SK-N-SH (cell line): ENCODE measurements around the gene PTPRD. TPM values are rescaled to one million over a fixed set of nuclear protein-coding genes. Genes with fewer than 3 reads are reported as not detected.

Source experiments
- CTCF ChIA-PET: fragments of 300-600, 350-600 bp; formaldehyde crosslinking; extraction: SDS; loops from one replicate; lab custom pipeline; 2021; lab: Yijun Ruan, JAX
- POLR2A ChIA-PET: fragments of 350-600 bp; sonication (Branson Sonifier 250); formaldehyde crosslinking; extraction: SDS; loops from one replicate; lab custom pipeline; 2020; ENCODE audit warnings: antibody characterized with exemption, inconsistent platforms; lab: Yijun Ruan, JAX
- DNase-seq: peaks from one replicate; pipeline ENCODE4 v3.0.0; 2012
- H2AFZ ChIP-seq: fragments of 200-600 bp; sonication (generic); 2 replicates; pipeline ENCODE4 v1.8.1; 2016; ENCODE audit warnings: antibody characterized with exemption, mild to moderate bottlenecking, low read depth
- H3F3A ChIP-seq: fragments of 200-600 bp; sonication (generic); replicated peaks from 2 replicates; pipeline ENCODE3; 2016; ENCODE audit warnings: antibody characterized with exemption, mild to moderate bottlenecking; ENCODE audit not compliant: insufficient read depth
- H3K27ac ChIP-seq, 2 experiments: fragments of 200-500 bp in 1 of 2; fragments of 200-600 bp in 1 of 2; sonication (Bioruptor generic) in 1 of 2; sonication (generic), shearing (Covaris generic) in 1 of 2; 2 replicates each; pipeline versions ENCODE4 v1.5.1 to v1.6.1; 2014 to 2016; ENCODE audit warnings: low read depth in 2 of 2, inconsistent platforms in 1 of 2, low read length in 1 of 2, mild to moderate bottlenecking in 1 of 2, mixed read lengths in 1 of 2
- H3K27me3 ChIP-seq: fragments of 200-600 bp; sonication (generic), shearing (Covaris generic); 2 replicates; pipeline ENCODE4 v1.6.1; 2016; ENCODE audit warnings: mixed run types; ENCODE audit not compliant: insufficient read depth
- H3K36me3 ChIP-seq, 2 experiments: fragments of 200-500 bp in 1 of 2; fragments of 200-600 bp in 1 of 2; sonication (Bioruptor generic) in 1 of 2; sonication (generic) in 1 of 2; replicated peaks in 1 of 2; 2 replicates each; pipeline versions ENCODE3 to v1.5.1; 2014 to 2016; ENCODE audit warnings: low read length in 1 of 2, mild to moderate bottlenecking in 1 of 2; ENCODE audit not compliant: insufficient read depth in 2 of 2, control insufficient read depth in 1 of 2
- H3K4me1 ChIP-seq, 2 experiments: fragments of 200-500 bp in 1 of 2; fragments of 200-600 bp in 1 of 2; sonication (Bioruptor generic) in 1 of 2; sonication (generic), shearing (Covaris generic) in 1 of 2; 2 replicates each; pipeline versions ENCODE4 v1.5.1 to v1.6.1; 2014 to 2016; ENCODE audit warnings: low read depth in 1 of 2, low read length in 1 of 2, mixed run types in 1 of 2; ENCODE audit not compliant: insufficient read depth in 2 of 2, control insufficient read depth in 1 of 2
- H3K4me2 ChIP-seq: fragments of 200-600 bp; sonication (generic), shearing (Covaris generic); 2 replicates; pipeline ENCODE4 v1.6.1; 2017; ENCODE audit warnings: mixed run types
- H3K4me3 ChIP-seq, 2 experiments: fragments of 200-500 bp in 1 of 2; fragments of 200-600 bp in 1 of 2; sonication (Bioruptor generic) in 1 of 2; sonication (generic), shearing (Covaris generic) in 1 of 2; 2 replicates each; pipeline versions ENCODE4 v1.5.1 to v1.8.1; 2014 to 2016; ENCODE audit warnings: low read depth in 2 of 2, inconsistent platforms in 1 of 2, low read length in 1 of 2, mild to moderate bottlenecking in 1 of 2, mixed read lengths in 1 of 2, moderate library complexity in 1 of 2
- H3K79me2 ChIP-seq: fragments of 200-600 bp; sonication (generic); 2 replicates; pipeline ENCODE4 v1.8.1; 2017; ENCODE audit warnings: mild to moderate bottlenecking; ENCODE audit not compliant: insufficient read depth
- H3K9ac ChIP-seq: fragments of 200-600 bp; sonication (generic); 2 replicates; pipeline ENCODE4 v1.6.1; 2017; ENCODE audit warnings: mixed run types
- H3K9me2 ChIP-seq: fragments of 200-600 bp; sonication (generic); 2 replicates; pipeline ENCODE4 v1.6.1; 2017; ENCODE audit warnings: mixed run types
- H3K9me3 ChIP-seq: fragments of 200-600 bp; sonication (generic); 2 replicates; pipeline ENCODE4 v1.6.1; 2017; ENCODE audit warnings: mixed run types, mild to moderate bottlenecking, moderate library complexity
- H4K20me1 ChIP-seq: fragments of 200-600 bp; sonication (generic); 2 replicates; pipeline ENCODE4 v1.6.1; 2017; ENCODE audit warnings: mild to moderate bottlenecking, mixed run types; ENCODE audit not compliant: insufficient read depth
- EZH2phosphoT487 ChIP-seq: fragments of 200-600 bp; sonication (generic); IDR thresholded peaks from 2 replicates; pipeline ENCODE4 v1.6.1; 2017; ENCODE audit warnings: low read depth, mixed run types, mild to moderate bottlenecking, antibody characterized with exemption, moderate library complexity, borderline replicate concordance
- GATA2 ChIP-seq: sonication (generic); formaldehyde crosslinking; IDR thresholded peaks from 2 replicates; pipeline ENCODE4 v1.5.0; 2020; ENCODE audit warnings: mild to moderate bottlenecking, missing genetic modification reagents
- IRF3 ChIP-seq: fragments of 150-350 bp; IDR thresholded peaks from 2 replicates; pipeline ENCODE4 v1.6.1; 2016; ENCODE audit warnings: mild to moderate bottlenecking, low read depth, low read length
- JUND ChIP-seq: IDR thresholded peaks from 2 replicates; pipeline ENCODE4 v1.4.0; 2012
- NRF1 ChIP-seq: IDR thresholded peaks from 2 replicates; pipeline ENCODE4 v1.6.1; 2012; ENCODE audit warnings: low read depth, mild to moderate bottlenecking, low read length
- PBX3 ChIP-seq: IDR thresholded peaks from 2 replicates; pipeline ENCODE4; 2012
- RFX5 ChIP-seq: IDR thresholded peaks from 2 replicates; pipeline ENCODE4 v1.6.1; 2012; ENCODE audit warnings: mild to moderate bottlenecking, improper control_type of control experiment, low read length
- SIN3A ChIP-seq: IDR thresholded peaks from 2 replicates; pipeline ENCODE4 v1.6.1; 2012; ENCODE audit warnings: low read depth, mild to moderate bottlenecking, low read length, moderate library complexity, borderline replicate concordance
- SMC3 ChIP-seq: IDR thresholded peaks from 2 replicates; pipeline ENCODE4 v1.6.1; 2012; ENCODE audit warnings: low read depth, low read length, improper control_type of control experiment
- TAF1 ChIP-seq: IDR thresholded peaks from 2 replicates; pipeline ENCODE4 v1.6.1; 2012; ENCODE audit warnings: low read depth, mild to moderate bottlenecking, low read length, moderate library complexity, borderline replicate concordance
- TEAD4 ChIP-seq: IDR thresholded peaks from 2 replicates; pipeline ENCODE4 v1.4.0; 2012; ENCODE audit warnings: mild to moderate bottlenecking, borderline replicate concordance; ENCODE audit not compliant: insufficient read depth
- YY1 ChIP-seq: IDR thresholded peaks from 2 replicates; pipeline ENCODE4 v1.4.0; 2012; ENCODE audit warnings: low read depth, mild to moderate bottlenecking
- WGBS: methylation state at CpG from one replicate; pipeline ENCODE4 v1.1.6; 2017; ENCODE audit warnings: low lambda C conversion rate; 5-methylcytosine and 5-hydroxymethylcytosine counted together
- polyA plus RNA-seq, 3 experiments: library from polyadenylated mRNA; depleted of rRNA; stranded (reverse); fragments of >200 nt; gene quantifications; 2 replicates each; pipeline ENCODE4 v1.2.3, GENCODE V29; 2012

PTPRD gene
- polyA plus RNA-seq, 1 of the 3 experiments (the other 2 are of a cell fraction), result 0.15 TPM

- CTCF ChIA-PET, result no interaction called here
- TF ChIP-seq PBX3, result no peak
- no peak for TF ChIP-seq GATA2
- no peak for TF ChIP-seq IRF3
- TF ChIP-seq TAF1, result no peak
- TF ChIP-seq SIN3A, result no peak
- TF ChIP-seq EZH2phosphoT487, result no peak
- TF ChIP-seq RFX5, result no peak
- no peak for TF ChIP-seq YY1
- no peak for TF ChIP-seq NRF1
- TF ChIP-seq, all 33 proteins: peak for 0
- Histone ChIP-seq H3K9ac (no peak overlapping the region), H3K79me2 (no peaks in the 10 kb centered on the region), H3K27ac (no peak overlapping the region), H3F3A (no peaks in the 10 kb centered on the region), H4K20me1 (no peaks in the 10 kb centered on the region), H3K4me3 (no peak overlapping the region), H3K4me2 (no peak overlapping the region), H3K27me3 (no peaks in the 10 kb centered on the region), H3K9me2 (no peaks in the 10 kb centered on the region), H3K36me3 (no peaks in the 10 kb centered on the region), H3K9me3 (no peaks in the 10 kb centered on the region), H2AFZ (no peak overlapping the region), H3K4me1 (peaks cover 0 to 3% of the 10 kb centered on the region in 2 experiments; a peak in 2 of 4 replicates)
- POLR2A ChIA-PET, result no interaction called here
- no peak for DNase-seq
These were observed 1438.4 kb downstream of the PTPRD start for GRCh38 chr9:9174358-9174757.

- no peak for DNase-seq
- ChIA-PET POLR2A (no interaction called here), CTCF (no interaction called here)
- Histone ChIP-seq H3K4me2 (no peak overlapping the region), H4K20me1 (no peaks in the 10 kb centered on the region), H3K36me3 (no peaks in the 10 kb centered on the region), H3F3A (no peaks in the 10 kb centered on the region), H3K9me2 (no peaks in the 10 kb centered on the region), H3K27ac (no peak overlapping the region), H3K79me2 (no peaks in the 10 kb centered on the region), H2AFZ (no peak overlapping the region), H3K27me3 (no peaks in the 10 kb centered on the region), H3K4me3 (no peak overlapping the region), H3K4me1 (peaks cover 0 to 3% of the 10 kb centered on the region in 2 experiments; a peak in 1 of 4 replicates), H3K9me3 (no peaks in the 10 kb centered on the region), H3K9ac (no peak overlapping the region)
- WGBS, result 26% methylated on average over 1 of the region's 1 CpG
- no peak for TF ChIP-seq SMC3
- no peak for TF ChIP-seq TEAD4
- no peak for TF ChIP-seq NRF1
- TF ChIP-seq JUND, result no peak
These were observed 1439.5 kb downstream of the PTPRD start for GRCh38 chr9:9173264-9173663.
